HepG2 (cell line): ENCODE data around the gene WDR6. TPM values are rescaled to one million over a fixed set of nuclear protein-coding genes. Genes with fewer than 3 reads are reported as not detected.
A peak's percentile ranks its signal among the peaks of the same experiment; 100 is the strongest.

Experiments used
- BHLHE40 ChIP-seq: IDR thresholded peaks from 2 replicates; pipeline ENCODE4 v1.6.1; 2011; ENCODE audit warnings: low read length, improper control_type of control experiment
- FOXK1 ChIP-seq: sonication (generic); formaldehyde crosslinking; IDR thresholded peaks from 2 replicates; pipeline ENCODE4 v1.4.0; 2020; ENCODE audit warnings: low read depth, missing genetic modification reagents, borderline replicate concordance
- GTF2F1 ChIP-seq: fragments of 150-350 bp; IDR thresholded peaks from 2 replicates; pipeline ENCODE4 v1.6.1; 2014; ENCODE audit warnings: low read length
- HBP1 ChIP-seq: IDR thresholded peaks from 2 replicates; pipeline ENCODE4 v1.6.1; 2016; ENCODE audit warnings: low read depth, control low read depth
- KLF16 ChIP-seq, 2 experiments: sonication (generic) in 1 of 2; formaldehyde crosslinking in 1 of 2; IDR thresholded peaks; 2 replicates each; pipeline versions ENCODE4 v1.6.1 to v1.8.0; 2016 to 2023; ENCODE audit warnings: missing genetic modification reagents in 2 of 2, missing compliant biosample characterization in 1 of 2
- MXD3 ChIP-seq: IDR thresholded peaks from 2 replicates; pipeline ENCODE4 v1.6.1; 2016; ENCODE audit warnings: mild to moderate bottlenecking, missing biosample characterization, missing genetic modification reagents
- PRDM10 ChIP-seq: sonication (generic); formaldehyde crosslinking; IDR thresholded peaks from 2 replicates; pipeline ENCODE4 v1.4.0; 2020; ENCODE audit warnings: low read depth, missing genetic modification reagents
- RBAK ChIP-seq: sonication (generic); formaldehyde crosslinking; IDR thresholded peaks from 2 replicates; pipeline ENCODE4 v1.5.1; 2020; ENCODE audit warnings: mild to moderate bottlenecking, missing genetic modification reagents
- TFE3 ChIP-seq: IDR thresholded peaks from 2 replicates; pipeline ENCODE4 v1.6.1; 2016
- ZBTB1 ChIP-seq: sonication (generic); formaldehyde crosslinking; IDR thresholded peaks from 2 replicates; pipeline ENCODE4 v1.4.0; 2020; ENCODE audit warnings: missing genetic modification reagents, borderline replicate concordance
- ZFP91 ChIP-seq: sonication (generic); formaldehyde crosslinking; IDR thresholded peaks from 2 replicates; pipeline ENCODE4 v1.9.0; 2022; ENCODE audit warnings: missing genetic modification reagents, mild to moderate bottlenecking, borderline replicate concordance
- ZNF18 ChIP-seq: sonication (generic); formaldehyde crosslinking; IDR thresholded peaks from 2 replicates; pipeline ENCODE4 v1.8.0; 2022; ENCODE audit warnings: mild to moderate bottlenecking, missing genetic modification reagents; ENCODE audit not compliant: insufficient replicate concordance
- ZNF20 ChIP-seq: sonication (generic); formaldehyde crosslinking; IDR thresholded peaks from 2 replicates; pipeline ENCODE4 v1.4.0; 2020; ENCODE audit warnings: mild to moderate bottlenecking, moderate library complexity, missing genetic modification reagents
- ZNF782 ChIP-seq: sonication (generic); formaldehyde crosslinking; IDR thresholded peaks from 2 replicates; pipeline ENCODE4 v1.4.0; 2020; ENCODE audit warnings: missing genetic modification reagents, mild to moderate bottlenecking, borderline replicate concordance
- polyA plus RNA-seq, 8 experiments: library from polyadenylated mRNA; depleted of rRNA in 3 of 8; stranded (reverse) in 7 of 8; unstranded in 1 of 8; fragments of >200 nt; fragmentation: Illumina TruSeq in 4 of 8; extraction: Trizol in 4 of 8; gene quantifications; 2 replicates each; pipeline versions ENCODE4 v1.2.1 to v1.2.3, GENCODE V29; 2011 to 2016; ENCODE audit warnings: low read depth in 4 of 8, missing spikeins in 1 of 8, mixed read lengths in 1 of 8; ENCODE audit not compliant: insufficient read depth in 1 of 8
- total RNA-seq, 5 experiments: library from RNA; depleted of rRNA; stranded (reverse); fragments of >200 nt; fragmentation: Illumina TruSeq; extraction: Trizol; gene quantifications; 2 replicates each; pipeline ENCODE4 v1.2.3, GENCODE V29; 2016; ENCODE audit warnings: low read depth in 1 of 5

WDR6 gene
- total and polyA plus RNA-seq, 2 of the 13 experiments (the other 11 are each of a cell fraction or from before 2014, with no cell fraction given), result 73.4 to 139 TPM

- TF ChIP-seq ZFP91 (CRISPR knock-in tag) (peak; percentile 91), MXD3 (CRISPR knock-in tag) (peak; percentile 82), ZNF782 (CRISPR knock-in tag) (no peak; the same call in 1 of the 2 replicates), PRDM10 (CRISPR knock-in tag) (no peak), TFE3 (peak; percentile 19; the same call in 1 of the 2 replicates), FOXK1 (CRISPR knock-in tag) (no peak), ZNF20 (CRISPR knock-in tag) (no peak), ZBTB1 (CRISPR knock-in tag) (no peak), BHLHE40 (peak; percentile 39; the same call in 1 of the 2 replicates), GTF2F1 (peak; percentile 69; the same call in 1 of the 2 replicates), RBAK (CRISPR knock-in tag) (no peak), ZNF18 (CRISPR knock-in tag) (peak; percentile 95), KLF16 (CRISPR knock-in tag; IDR thresholded peaks at IDR 0.05) (no peak; a peak in 2 of 4 replicates), HBP1 (peak; percentile 60; the same call in 1 of the 2 replicates)
These were observed 14.9 kb downstream of the WDR6 start, which contains the start of gene NDUFAF3 (continued) for GRCh38 chr3:49021813-49022687.
